Measurements from ENCODE around the gene ZNF219. TPM values are rescaled to one million over a fixed set of nuclear protein-coding genes. Genes with fewer than 3 reads are reported as not detected.

ZNF219 gene
- total RNA-seq (2014; rRNA removed; shearing (Covaris generic)) (5.2 and 9.8 TPM in 2 replicates), total RNA-seq (2022) (13.2 and 15.5 TPM in 2 replicates), Bru-seq, nascent RNA (percentile 46 among the genes with signal in this experiment), BruChase-seq, experiment 1, labeled RNA remaining after a 6-hour chase (percentile 45 among the genes with signal in this experiment), BruChase-seq, experiment 2, labeled RNA remaining after a 2-hour chase (percentile 45 among the genes with signal in this experiment)
- long read RNA-seq, transcript ZNF219-201 (5 exons, 3,071 nt) = major isoform, 5 of 26 reads
- long read RNA-seq, partial matches to known transcripts = 8 of 26 reads
- long read RNA-seq, other reads (novel, unspliced or antisense) = 12 of 26 reads

DNA sequence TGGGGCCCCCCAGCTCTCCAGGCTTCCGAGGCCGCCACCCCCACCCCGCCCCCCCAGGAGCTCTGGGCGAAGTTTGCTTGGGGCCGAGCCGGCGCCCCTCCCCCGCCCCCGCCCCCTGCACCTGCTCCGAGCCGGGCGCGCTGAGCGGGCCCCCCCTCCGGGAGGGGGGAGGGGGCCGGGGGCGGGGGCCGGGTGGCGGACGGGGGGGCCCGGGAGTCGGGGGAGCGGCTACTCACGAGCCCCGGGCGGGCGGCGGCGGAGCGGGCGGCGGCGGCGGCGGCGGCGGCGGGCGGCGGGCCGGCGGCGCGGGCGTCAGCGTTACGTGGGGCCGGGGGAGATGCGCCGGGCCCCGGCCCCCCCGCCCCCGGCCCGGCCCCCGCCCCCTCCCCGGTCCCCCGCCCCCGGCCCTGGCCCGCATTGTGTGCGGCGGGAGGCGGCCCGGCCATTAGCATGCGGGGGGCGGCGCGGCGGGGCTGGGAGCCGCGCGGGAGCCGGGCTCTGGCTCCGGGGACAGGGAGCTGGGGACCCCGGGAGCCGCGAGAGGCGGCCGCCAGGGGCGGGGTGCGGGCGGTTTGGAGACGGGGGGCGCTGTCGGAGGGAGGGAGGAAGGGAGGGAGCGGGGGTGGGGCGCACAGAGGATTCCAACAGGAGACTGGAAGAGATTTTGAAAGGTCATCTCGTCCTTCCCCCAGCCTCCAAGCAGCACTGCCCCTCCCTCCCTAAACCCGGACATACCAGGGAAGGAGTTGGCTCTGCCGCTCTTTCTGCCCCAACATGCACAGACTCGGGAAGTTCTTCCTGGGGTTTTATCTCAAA is at the start of gene ZNF219:
TSS of gene ZNF219 (minus strand) at position 580 of the 816 bp plus-strand sequence. CDS start 5,064 bp downstream, outside the sequence.
- Histone ChIP-seq H3K36me3 (ENCODE audit: insufficient read depth, low read length) (no peaks in the 10 kb centered on the region), H3K79me2 (ENCODE audit: insufficient read depth, low read depth, low read length) (no peaks in the 10 kb centered on the region), H3K4me2 (ENCODE audit: low read length) (peak within 1 kb of the TSS; percentile 99), H3K27ac (ENCODE audit: low read depth, low read length, poor library complexity, severe bottlenecking) (peak within 1 kb of the TSS; percentile 27), H3K9me2 (ENCODE audit: insufficient read depth, low read length) (no peaks in the 10 kb centered on the region), H4K20me1 (ENCODE audit: insufficient read depth, low read length) (no peaks in the 10 kb centered on the region; the same call in 1 of the 2 replicates), H3K9me3 (ENCODE audit: low read length) (no peaks in the 10 kb centered on the region), H3K4me1 (ENCODE audit: insufficient read depth, low read length, poor library complexity, severe bottlenecking) (peaks cover 41% of the 10 kb centered on the region), H3K4me3 (ENCODE audit: low read depth, low read length, poor library complexity, severe bottlenecking) (peak within 1 kb of the TSS; percentile 92), H2AFZ (ENCODE audit: low read length) (peak within 1 kb of the TSS; percentile 92)
- BruUV-seq (replicated peaks) = no TSS peak
- DNase-seq (ENCODE audit: low spot score) = peak; percentile 55
- TF ChIP-seq, protein P1, sequence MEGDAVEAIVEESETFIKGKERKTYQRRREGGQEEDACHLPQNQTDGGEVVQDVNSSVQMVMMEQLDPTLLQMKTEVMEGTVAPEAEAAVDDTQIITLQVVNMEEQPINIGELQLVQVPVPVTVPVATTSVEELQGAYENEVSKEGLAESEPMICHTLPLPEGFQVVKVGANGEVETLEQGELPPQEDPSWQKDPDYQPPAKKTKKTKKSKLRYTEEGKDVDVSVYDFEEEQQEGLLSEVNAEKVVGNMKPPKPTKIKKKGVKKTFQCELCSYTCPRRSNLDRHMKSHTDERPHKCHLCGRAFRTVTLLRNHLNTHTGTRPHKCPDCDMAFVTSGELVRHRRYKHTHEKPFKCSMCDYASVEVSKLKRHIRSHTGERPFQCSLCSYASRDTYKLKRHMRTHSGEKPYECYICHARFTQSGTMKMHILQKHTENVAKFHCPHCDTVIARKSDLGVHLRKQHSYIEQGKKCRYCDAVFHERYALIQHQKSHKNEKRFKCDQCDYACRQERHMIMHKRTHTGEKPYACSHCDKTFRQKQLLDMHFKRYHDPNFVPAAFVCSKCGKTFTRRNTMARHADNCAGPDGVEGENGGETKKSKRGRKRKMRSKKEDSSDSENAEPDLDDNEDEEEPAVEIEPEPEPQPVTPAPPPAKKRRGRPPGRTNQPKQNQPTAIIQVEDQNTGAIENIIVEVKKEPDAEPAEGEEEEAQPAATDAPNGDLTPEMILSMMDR (conservative IDR thresholded peaks at IDR 0.05; ENCODE audit: low read length) = 0 out of 2 replicates have a peak, but pooled peaks have one; percentile 26
- no peak for TF ChIP-seq EZH2phosphoT487 (IDR thresholded peaks at IDR 0.05; ENCODE audit: borderline replicate concordance, low read depth, low read length)
- CTCF ChIA-PET (ENCODE audit: unreplicated experiment) = interaction anchor here (0.6 to 1.5 kb wide), 3 partner anchors 31 to 127 kb away, joined by 3 to 4 read pairs (median 3); no protein-coding TSS in a partner anchor
- intact Hi-C loops (cut with micrococcal nuclease; ENCODE audit: unreplicated experiment) = no loop called here
- POLR2A ChIA-PET = no interaction called here

GRCh38 chr14:21145437-21145836 is 47.0 kb upstream of the ZNF219 start:
- TF ChIP-seq EZH2phosphoT487 (IDR thresholded peaks at IDR 0.05; ENCODE audit: borderline replicate concordance, low read depth, low read length) = no peak
- TF ChIP-seq, protein P1 (conservative IDR thresholded peaks at IDR 0.05; ENCODE audit: low read length) = no peak
- no TSS peak for BruUV-seq (replicated peaks)
- ChIA-PET CTCF (ENCODE audit: unreplicated experiment) (no interaction called here), POLR2A (no interaction called here)
- Histone ChIP-seq H3K79me2 (ENCODE audit: insufficient read depth, low read depth, low read length) (no peaks in the 10 kb centered on the region), H3K9me2 (ENCODE audit: insufficient read depth, low read length) (no peaks in the 10 kb centered on the region), H3K4me3 (ENCODE audit: low read depth, low read length, poor library complexity, severe bottlenecking) (no peak overlapping the region), H3K9me3 (ENCODE audit: low read length) (peaks cover 9% of the 10 kb centered on the region), H3K4me2 (ENCODE audit: low read length) (no peak overlapping the region), H2AFZ (ENCODE audit: low read length) (no peak overlapping the region), H4K20me1 (ENCODE audit: insufficient read depth, low read length) (no peaks in the 10 kb centered on the region), H3K36me3 (ENCODE audit: insufficient read depth, low read length) (no peaks in the 10 kb centered on the region), H3K27ac (ENCODE audit: low read depth, low read length, poor library complexity, severe bottlenecking) (no peak overlapping the region), H3K4me1 (ENCODE audit: insufficient read depth, low read length, poor library complexity, severe bottlenecking) (no peaks in the 10 kb centered on the region)
- intact Hi-C loops (cut with micrococcal nuclease; ENCODE audit: unreplicated experiment) = no loop called here
- no peak for DNase-seq (ENCODE audit: low spot score)
